Testis (tissue), 2 donors: ENCODE data around the gene RBKS.
A peak's percentile ranks its signal among the peaks of the same experiment; 100 is the strongest.

ENCODE experiments used
- POLR2A ChIP-seq: fragments of 450-650 bp; IDR thresholded peaks from one replicate; pipeline ENCODE4 v1.6.1; 2017; ENCODE audit warnings: antibody characterized with exemption, mild to moderate bottlenecking, moderate library complexity
- TF ChIP-seq, protein P1 (sequence below), 3 experiments: fragments of 450-650 bp in 2 of 3; fragments of 200-600 bp in 1 of 3; sonication (generic) in 1 of 3; IDR thresholded peaks; one replicate each; pipeline ENCODE4 v1.5.1; 2016 to 2019; ENCODE audit warnings: antibody characterized with exemption in 3 of 3, mild to moderate bottlenecking in 2 of 3, moderate library complexity in 1 of 3

DNA sequence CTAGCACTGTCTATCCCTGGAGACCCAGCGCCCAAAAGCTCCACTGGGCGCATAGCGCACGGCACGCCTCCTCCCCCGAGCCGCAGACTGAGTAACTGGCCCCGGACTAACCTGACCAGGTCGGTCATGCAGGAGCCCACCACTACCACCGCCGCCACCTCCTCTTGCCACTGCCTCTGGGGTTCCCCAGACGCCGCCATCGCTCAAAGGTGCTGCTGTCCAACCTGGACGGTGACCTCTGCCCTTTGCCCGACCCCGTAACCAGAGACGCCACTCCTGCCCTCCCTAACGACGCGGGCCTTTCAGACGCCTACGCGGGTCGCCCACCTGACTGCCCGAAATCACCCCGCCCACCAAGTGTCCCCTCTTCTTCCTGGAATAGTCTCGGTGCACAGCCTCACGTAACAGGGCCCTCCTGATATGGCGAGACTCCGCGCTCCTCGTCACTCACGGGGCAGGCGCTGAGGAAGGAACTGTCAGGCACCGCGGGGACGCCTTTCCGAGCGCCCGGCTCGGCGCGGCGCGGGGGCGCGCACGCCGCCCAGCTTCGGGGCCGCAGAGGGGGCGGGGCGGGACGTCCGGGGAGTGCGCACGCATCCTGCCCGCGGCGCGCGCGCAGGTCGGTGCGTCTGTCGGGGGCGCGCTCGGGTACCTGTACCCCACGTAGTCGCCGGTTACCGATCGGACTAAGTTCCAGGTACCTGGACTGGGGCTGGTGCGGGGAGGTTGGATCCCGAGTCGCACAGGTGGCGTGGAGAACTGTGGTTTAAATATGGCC lies at the start of gene RBKS, which contains the start of gene BABAM2:
- TF ChIP-seq, protein P1, sequence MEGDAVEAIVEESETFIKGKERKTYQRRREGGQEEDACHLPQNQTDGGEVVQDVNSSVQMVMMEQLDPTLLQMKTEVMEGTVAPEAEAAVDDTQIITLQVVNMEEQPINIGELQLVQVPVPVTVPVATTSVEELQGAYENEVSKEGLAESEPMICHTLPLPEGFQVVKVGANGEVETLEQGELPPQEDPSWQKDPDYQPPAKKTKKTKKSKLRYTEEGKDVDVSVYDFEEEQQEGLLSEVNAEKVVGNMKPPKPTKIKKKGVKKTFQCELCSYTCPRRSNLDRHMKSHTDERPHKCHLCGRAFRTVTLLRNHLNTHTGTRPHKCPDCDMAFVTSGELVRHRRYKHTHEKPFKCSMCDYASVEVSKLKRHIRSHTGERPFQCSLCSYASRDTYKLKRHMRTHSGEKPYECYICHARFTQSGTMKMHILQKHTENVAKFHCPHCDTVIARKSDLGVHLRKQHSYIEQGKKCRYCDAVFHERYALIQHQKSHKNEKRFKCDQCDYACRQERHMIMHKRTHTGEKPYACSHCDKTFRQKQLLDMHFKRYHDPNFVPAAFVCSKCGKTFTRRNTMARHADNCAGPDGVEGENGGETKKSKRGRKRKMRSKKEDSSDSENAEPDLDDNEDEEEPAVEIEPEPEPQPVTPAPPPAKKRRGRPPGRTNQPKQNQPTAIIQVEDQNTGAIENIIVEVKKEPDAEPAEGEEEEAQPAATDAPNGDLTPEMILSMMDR (IDR thresholded peaks at IDR 0.05): no peak
- TF ChIP-seq POLR2A: peak; percentile 17
